Peyer's patch (tissue), 4 donors: ENCODE measurements around the gene OR6N2.

Source experiments
- CTCF ChIP-seq, 6 experiments: fragments of 450-650 bp in 4 of 6; fragments of 200-600 bp in 2 of 6; sonication (generic) in 1 of 6; IDR thresholded peaks; one replicate each; pipeline ENCODE4 v1.5.1; 2017 to 2019; ENCODE audit warnings: antibody characterized with exemption in 6 of 6, mild to moderate bottlenecking in 3 of 6, moderate library complexity in 1 of 6
- POLR2A ChIP-seq, 2 donors: fragments of 450-650 bp; IDR thresholded peaks; one replicate each; pipeline ENCODE4 v1.5.1; 2017; ENCODE audit warnings: antibody characterized with exemption in 2 of 2, mild to moderate bottlenecking in 2 of 2, moderate library complexity in 2 of 2

- TF ChIP-seq CTCF (IDR thresholded peaks at IDR 0.05) = no peak
- no peak for TF ChIP-seq POLR2A (IDR thresholded peaks at IDR 0.05)
Observed at GRCh38 chr1:158803678-158804077, 22.7 kb upstream of the OR6N2 start.
